Sigmoid colon (tissue), 7 donors: ENCODE measurements around the gene MSN. TPM values are rescaled to one million over a fixed set of nuclear protein-coding genes. Genes with fewer than 3 reads are reported as not detected.

Experiments
- DNase-seq: peaks from one replicate; pipeline ENCODE4 v3.0.0-alpha.2; 2019
- H3K27ac ChIP-seq, 4 donors: fragments of 200-600 bp; sonication (generic); one replicate each; pipeline ENCODE4 v1.5.1; 2016 to 2019; ENCODE audit warnings: mild to moderate bottlenecking in 1 of 4
- H3K27me3 ChIP-seq, 3 donors: fragments of 200-600 bp; sonication (generic); one replicate each; pipeline ENCODE4 v1.5.1; 2019; ENCODE audit warnings: mild to moderate bottlenecking in 1 of 3
- H3K36me3 ChIP-seq, 4 donors: fragments of 200-600 bp; sonication (generic); one replicate each; pipeline ENCODE4 v1.5.1; 2016 to 2019
- H3K4me1 ChIP-seq, 4 donors: fragments of 200-600 bp; sonication (generic); one replicate each; pipeline ENCODE4 v1.5.1; 2017 to 2019
- H3K4me3 ChIP-seq, 4 donors: fragments of 200-600 bp; sonication (generic); one replicate each; pipeline ENCODE4 v1.5.1; 2017 to 2019; ENCODE audit warnings: mild to moderate bottlenecking in 2 of 4, moderate library complexity in 1 of 4
- H3K9me3 ChIP-seq, 4 donors: fragments of 200-600 bp in 3 of 4; sonication (generic) in 3 of 4; one replicate each; pipeline versions ENCODE4 v1.5.1 to v1.6.1; 2013 to 2019
- CTCF ChIP-seq, 4 experiments: fragments of 450-650 bp in 3 of 4; fragments of 200-600 bp in 1 of 4; IDR thresholded peaks; one replicate each; pipeline ENCODE4 v1.5.1; 2016 to 2019; ENCODE audit warnings: antibody characterized with exemption in 4 of 4, mild to moderate bottlenecking in 3 of 4, moderate library complexity in 2 of 4
- EP300 ChIP-seq, 4 donors: sonication (generic); formaldehyde crosslinking; IDR thresholded peaks; one replicate each; pipeline ENCODE4 v1.6.1; 2017; ENCODE audit warnings: antibody characterized with exemption in 4 of 4
- POLR2A ChIP-seq, 2 donors: fragments of 450-650 bp; IDR thresholded peaks; one replicate each; pipeline ENCODE4 v1.6.1; 2016; ENCODE audit warnings: antibody characterized with exemption in 2 of 2, mild to moderate bottlenecking in 2 of 2, moderate library complexity in 2 of 2
- POLR2AphosphoS5 ChIP-seq, 4 donors: sonication (generic); formaldehyde crosslinking; IDR thresholded peaks; one replicate each; pipeline ENCODE4 v1.6.1; 2017; ENCODE audit warnings: antibody characterized with exemption in 4 of 4
- WGBS, 2 donors: extraction: QIAGEN DNeasy Blood & Tissue Kit; methylation state at CpG; one replicate each; pipeline ENCODE4 v1.1.7; 2013; 5-methylcytosine and 5-hydroxymethylcytosine counted together
- intact Hi-C: fragments of 100-400 bp; cut with DNase I; formaldehyde crosslinking; loops from one replicate; pipeline ENCODE4 v1.15.1; 2023
- polyA plus RNA-seq, 3 donors: library from polyadenylated mRNA; stranded (reverse); fragments of 200-250 nt; gene quantifications; one replicate each; pipeline ENCODE4 v1.2.3, GENCODE V29; 2013
- total RNA-seq, 4 donors: library from RNA; depleted of rRNA; stranded (reverse); fragments of >200 nt; gene quantifications; one replicate each; pipeline ENCODE4 v1.1.0, GENCODE V29; 2016
- donor health status: healthy with polysubstance abuse.
- donor health status: Bipolar disorder and iron deficiency.
- donor health status: healthy.

The MSN gene
- total and polyA plus RNA-seq, 7 donors: 23.6 to 152 (median 136) TPM

DNA sequence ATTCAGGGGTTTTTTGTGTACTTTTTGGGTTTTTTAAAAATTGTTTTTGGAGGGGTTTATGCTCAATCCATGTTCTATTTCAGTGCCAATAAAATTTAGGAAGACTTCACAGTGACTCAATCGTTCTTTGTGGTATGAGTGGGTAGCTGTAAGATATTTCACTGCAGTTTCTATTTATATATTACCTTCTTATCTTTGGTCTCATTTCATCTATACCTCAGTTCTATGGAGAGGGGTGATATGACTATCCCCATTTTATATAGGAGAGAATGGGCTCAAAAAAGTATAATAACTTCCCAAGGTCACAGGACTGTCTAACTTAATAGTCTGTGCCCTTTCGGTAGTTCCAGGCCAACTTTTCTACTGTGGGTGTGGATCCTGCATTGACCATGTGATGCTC lies 74.4 kb downstream of the MSN start:
- Histone ChIP-seq H3K4me3 (no peak overlapping the region), H3K36me3 (peaks cover 12 to 54% (median 31%) of the 10 kb centered on the region in 4 donors), H3K27ac (no peak overlapping the region), H3K4me1 (no peaks in the 10 kb centered on the region), H3K9me3 (no peaks in the 10 kb centered on the region), H3K27me3 (no peaks in the 10 kb centered on the region)
- TF ChIP-seq POLR2AphosphoS5 (IDR thresholded peaks at IDR 0.05): no peak
- intact Hi-C loops: loop anchor here (5.0 kb wide), 1 partner anchor 245 kb away; no protein-coding TSS in a partner anchor
- WGBS, 2 donors: 76 to 77% methylated on average over 2 of the region's 2 CpGs
- DNase-seq: no peak

GRCh38 chrX:65744965-65745364 lies 77.5 kb downstream of the MSN start:
- DNase-seq: no peak
- no peak for TF ChIP-seq POLR2A (IDR thresholded peaks at IDR 0.05)
- H3K4me1 ChIP-seq: no peaks in the 10 kb centered on the region
- 56 to 75% methylated on average over 1 of the region's 1 CpG for WGBS, 2 donors
- no peaks in the 10 kb centered on the region for H3K27me3 ChIP-seq
- no peaks in the 10 kb centered on the region for H3K9me3 ChIP-seq
- H3K27ac ChIP-seq: no peak overlapping the region
- intact Hi-C loops: loop anchor here (5.0 kb wide), 1 partner anchor 242 kb away; no protein-coding TSS in a partner anchor
- H3K36me3 ChIP-seq: peaks cover 0 to 23% (median 4%) of the 10 kb centered on the region in 4 donors
- no peak overlapping the region for H3K4me3 ChIP-seq

DNA sequence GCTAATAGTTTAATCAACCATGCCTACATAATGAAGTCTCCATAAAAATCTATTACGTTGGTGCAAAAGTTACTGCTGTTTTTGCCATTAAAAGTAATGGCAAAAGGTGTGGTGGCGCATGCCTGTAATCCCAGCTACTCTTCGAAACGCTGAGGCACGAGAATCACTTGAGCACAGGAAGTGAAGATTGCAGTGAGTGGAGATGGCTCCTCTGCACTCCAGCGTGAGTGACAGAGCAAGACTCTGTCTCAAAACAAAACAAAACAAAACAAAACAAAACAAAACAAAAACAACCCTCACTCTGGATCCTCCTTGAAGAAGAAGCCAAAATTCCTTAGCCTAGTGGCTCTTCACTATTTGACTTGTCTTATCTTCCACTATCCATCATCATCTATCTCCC lies 78.0 kb downstream of the MSN start:
- H3K27me3 ChIP-seq: no peaks in the 10 kb centered on the region
- H3K4me3 ChIP-seq: no peak overlapping the region
- H3K27ac ChIP-seq: no peak overlapping the region
- H3K4me1 ChIP-seq: no peaks in the 10 kb centered on the region
- intact Hi-C loops: no loop called here
- WGBS, 2 donors: 53 to 70% methylated on average over 6 of the region's 6 CpGs
- no peak for DNase-seq
- TF ChIP-seq POLR2AphosphoS5 (IDR thresholded peaks at IDR 0.05) (no peak), CTCF (IDR thresholded peaks at IDR 0.05) (no peak), POLR2A (IDR thresholded peaks at IDR 0.05) (no peak), EP300 (IDR thresholded peaks at IDR 0.05) (no peak)
- H3K9me3 ChIP-seq: no peaks in the 10 kb centered on the region
- peaks cover 0 to 18% (median 1%) of the 10 kb centered on the region in 4 donors for H3K36me3 ChIP-seq

DNA sequence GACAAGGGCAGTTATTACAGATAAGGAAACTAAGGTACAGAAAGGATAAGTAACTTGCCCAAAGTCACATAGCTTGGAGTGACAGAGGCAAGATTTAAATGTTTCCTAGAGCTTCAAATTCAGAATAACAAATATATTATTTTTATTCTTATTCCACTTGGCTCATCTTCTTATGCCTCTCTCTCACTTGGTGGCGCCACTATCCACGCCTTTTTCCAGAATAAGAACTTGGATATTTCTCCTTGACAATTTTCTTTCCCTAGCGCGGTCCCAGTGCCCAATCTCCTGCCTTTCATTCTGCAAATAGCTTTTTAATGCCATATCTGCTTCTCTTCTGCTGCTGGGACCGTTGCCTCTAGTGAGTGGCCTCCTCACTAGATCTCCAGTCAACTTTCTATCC lies 78.5 kb downstream of the MSN start:
- WGBS, 2 donors: 17 to 56% methylated on average over 5 of the region's 5 CpGs
- Histone ChIP-seq H3K27me3 (no peaks in the 10 kb centered on the region), H3K36me3 (peaks cover 0 to 12% (median 0%) of the 10 kb centered on the region in 4 donors), H3K4me1 (no peaks in the 10 kb centered on the region), H3K4me3 (no peak overlapping the region), H3K27ac (no peak overlapping the region), H3K9me3 (no peaks in the 10 kb centered on the region)
- no peak for DNase-seq
- intact Hi-C loops: no loop called here
- TF ChIP-seq POLR2A (IDR thresholded peaks at IDR 0.05) (no peak), EP300 (IDR thresholded peaks at IDR 0.05) (no peak), CTCF (IDR thresholded peaks at IDR 0.05) (no peak), POLR2AphosphoS5 (IDR thresholded peaks at IDR 0.05) (no peak)

DNA sequence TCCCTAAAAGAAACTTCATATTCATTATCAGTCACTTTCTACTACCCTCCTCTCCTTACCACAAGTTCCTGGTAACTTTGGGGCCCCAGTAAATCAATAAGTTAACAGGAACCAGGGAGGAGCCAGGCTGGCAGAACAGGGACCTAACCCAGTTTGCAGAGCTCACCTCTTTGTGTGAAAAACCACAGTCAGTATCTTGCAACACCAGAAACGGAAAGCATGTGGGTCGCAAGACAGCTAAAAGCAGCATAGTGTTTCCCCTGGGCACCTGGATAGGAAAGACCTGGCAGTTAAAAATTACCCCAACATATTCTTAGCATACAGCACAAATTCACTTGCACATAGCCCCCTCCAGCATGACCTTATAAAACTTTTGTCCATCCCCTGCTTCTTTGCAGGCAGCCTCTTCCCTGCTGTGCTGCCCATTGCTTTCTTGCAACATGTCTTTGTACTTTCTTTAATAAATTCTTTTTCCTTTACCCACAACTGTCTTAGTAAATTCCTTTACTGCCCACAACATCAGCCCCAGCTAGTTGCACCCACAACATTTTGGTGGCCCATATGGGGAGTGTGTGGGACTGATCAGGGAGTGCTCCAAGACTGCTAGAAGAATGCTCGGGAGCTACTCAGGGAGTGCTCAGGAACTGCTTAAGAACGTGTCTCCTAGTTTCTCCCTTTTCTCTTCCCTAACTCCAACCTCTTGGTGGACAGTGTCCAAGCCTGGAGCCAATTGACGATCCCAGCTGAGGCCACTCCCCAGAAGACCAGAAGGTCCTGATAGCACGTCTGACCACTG lies 83.4 kb downstream of the MSN start:
- TF ChIP-seq EP300 (IDR thresholded peaks at IDR 0.05) (no peak), POLR2A (IDR thresholded peaks at IDR 0.05) (no peak), CTCF (IDR thresholded peaks at IDR 0.05) (no peak), POLR2AphosphoS5 (IDR thresholded peaks at IDR 0.05) (no peak)
- Histone ChIP-seq H3K27ac (no peak overlapping the region), H3K4me3 (no peak overlapping the region), H3K36me3 (no peaks in the 10 kb centered on the region), H3K9me3 (no peaks in the 10 kb centered on the region), H3K4me1 (no peaks in the 10 kb centered on the region), H3K27me3 (no peaks in the 10 kb centered on the region)
- intact Hi-C loops: no loop called here
- WGBS, 2 donors: 70 to 83% methylated on average over 6 of the region's 6 CpGs
- DNase-seq: no peak
